Endothelial cell of umbilical vein (primary cell): ENCODE data around the gene ECEL1. TPM values are rescaled to one million over a fixed set of nuclear protein-coding genes. Genes with fewer than 3 reads are reported as not detected.

ENCODE experiments used
- BruUV-seq: library from RNA; stranded (reverse); fragments of 400-500 nt; replicated peaks from 2 replicates; lab custom pipeline; 2021; lab: Mats Ljungman, UMichigan
- CTCF ChIA-PET: fragments of 300-600, 350-600 bp; sonication (Branson Sonifier 250); formaldehyde crosslinking; loops from one replicate; lab custom pipeline; 2021; ENCODE audit warnings: antibody characterized with exemption, inconsistent platforms; lab: Charles Lee
- POLR2A ChIA-PET: fragments of 300-600, 350-600 bp; sonication (Branson Sonifier 250); formaldehyde crosslinking; loops from one replicate; lab custom pipeline; 2021; ENCODE audit warnings: antibody characterized with exemption, inconsistent platforms; lab: Charles Lee
- DNase-seq: peaks from one replicate; pipeline ENCODE4 v3.0.0-alpha.2; 2011; ENCODE audit warnings: low read depth, low spot score
- FAIRE-seq: peaks from 2 replicates; lab custom pipeline; 2011; peaks lifted over from hg19 to GRCh38; lab: Jason Lieb, UNC
- H2AFZ ChIP-seq: 2 replicates; pipeline ENCODE4 v1.6.0; 2012; ENCODE audit warnings: low read depth, low read length, control low read depth, inconsistent platforms
- H3K27ac ChIP-seq: 2 replicates; pipeline ENCODE4 v1.5.1; 2011; ENCODE audit warnings: low read depth, mild to moderate bottlenecking, control low read depth, low read length, moderate library complexity; ENCODE audit not compliant: insufficient read depth
- H3K27me3 ChIP-seq, 2 experiments: 2 replicates each; pipeline versions ENCODE4 v1.6.0 to v1.6.1; 2011; ENCODE audit warnings: low read length in 2 of 2, mixed read lengths in 1 of 2; ENCODE audit not compliant: control insufficient read depth in 2 of 2, insufficient read depth in 2 of 2
- H3K36me3 ChIP-seq, 2 experiments: 2 replicates in 1 of 2; 3 replicates in 1 of 2; pipeline ENCODE4 v1.5.1; 2011; ENCODE audit warnings: low read length in 2 of 2, mild to moderate bottlenecking in 1 of 2, moderate library complexity in 1 of 2; ENCODE audit not compliant: control insufficient read depth in 2 of 2, insufficient read depth in 2 of 2; ENCODE audit errors: extremely low read depth in 1 of 2
- H3K4me1 ChIP-seq: 3 replicates; pipeline ENCODE4 v1.5.1; 2011; ENCODE audit warnings: mild to moderate bottlenecking, low read length; ENCODE audit not compliant: control insufficient read depth, insufficient read depth; ENCODE audit errors: extremely low read depth
- H3K4me2 ChIP-seq: 2 replicates; pipeline ENCODE4 v1.6.1; 2011; ENCODE audit warnings: low read length, control low read depth, mixed read lengths; ENCODE audit not compliant: insufficient read depth
- H3K4me3 ChIP-seq, 3 experiments: fragments of 200-600 bp in 1 of 3; sonication (generic), shearing (Covaris generic) in 1 of 3; replicated peaks in 1 of 3; 2 replicates each; pipeline ENCODE4 v1.5.1; 2011 to 2016; ENCODE audit warnings: control low read depth in 3 of 3, low read length in 3 of 3, mild to moderate bottlenecking in 2 of 3, inconsistent platforms in 1 of 3, low read depth in 1 of 3, moderate library complexity in 1 of 3; ENCODE audit not compliant: insufficient read depth in 1 of 3
- H3K79me2 ChIP-seq: 2 replicates; pipeline ENCODE4 v1.6.0; 2012; ENCODE audit warnings: low read length, inconsistent platforms; ENCODE audit not compliant: control insufficient read depth, insufficient read depth
- H3K9ac ChIP-seq: replicated peaks from 2 replicates; pipeline ENCODE3; 2011; ENCODE audit warnings: low read length, control low read depth; ENCODE audit not compliant: insufficient read depth; ENCODE audit errors: extremely low read depth
- H3K9me1 ChIP-seq: replicated peaks from 3 replicates; pipeline ENCODE4 v1.6.0; 2011; ENCODE audit warnings: mild to moderate bottlenecking, low read length; ENCODE audit not compliant: control insufficient read depth, insufficient read depth; ENCODE audit errors: extremely low read depth
- H3K9me3 ChIP-seq: replicated peaks from 2 replicates; pipeline ENCODE4 v1.5.1; 2012; ENCODE audit warnings: low read length, inconsistent platforms; ENCODE audit not compliant: control insufficient read depth, insufficient read depth
- H4K20me1 ChIP-seq: replicated peaks from 2 replicates; pipeline ENCODE3; 2011; ENCODE audit warnings: mild to moderate bottlenecking, low read length; ENCODE audit not compliant: control insufficient read depth, insufficient read depth; ENCODE audit errors: extremely low read depth
- CTCF ChIP-seq, 2 donors: IDR thresholded peaks; 1 replicate in 1 of 2; 2 replicates in 1 of 2; pipeline ENCODE4 v1.5.1; 2011; ENCODE audit warnings: low read length in 2 of 2, mild to moderate bottlenecking in 2 of 2, moderate library complexity in 2 of 2, control low read depth in 1 of 2, inconsistent platforms in 1 of 2, low read depth in 1 of 2; ENCODE audit not compliant: insufficient read depth in 1 of 2; ENCODE audit errors: extremely low read depth in 1 of 2
- EZH2 ChIP-seq: IDR thresholded peaks from 2 replicates; pipeline ENCODE4 v1.6.1; 2012; ENCODE audit warnings: borderline replicate concordance, low read depth, mild to moderate bottlenecking, moderate library complexity, low read length, inconsistent platforms; ENCODE audit not compliant: severe bottlenecking
- FOS ChIP-seq: IDR thresholded peaks from 2 replicates; pipeline ENCODE4 v1.6.1; 2011; ENCODE audit warnings: mild to moderate bottlenecking, low read length, moderate library complexity, borderline replicate concordance; ENCODE audit not compliant: insufficient read depth
- GATA2 ChIP-seq: IDR thresholded peaks from 2 replicates; pipeline ENCODE4 v1.7.0; 2011; ENCODE audit warnings: low read depth, mild to moderate bottlenecking, moderate library complexity, mixed read lengths, low read length; ENCODE audit not compliant: insufficient read length, insufficient read depth
- JUN ChIP-seq: IDR thresholded peaks from 2 replicates; pipeline ENCODE4 v1.6.1; 2011; ENCODE audit warnings: borderline replicate concordance, low read depth; ENCODE audit not compliant: insufficient read length, insufficient read depth
- MAX ChIP-seq: IDR thresholded peaks from 2 replicates; pipeline ENCODE4 v1.6.1; 2011; ENCODE audit not compliant: insufficient read depth, insufficient read length
- MYC ChIP-seq: IDR thresholded peaks from one replicate; pipeline ENCODE4 v1.6.1; 2011; ENCODE audit warnings: mild to moderate bottlenecking, low read depth, low read length
- POLR2A ChIP-seq: IDR thresholded peaks from 2 replicates; pipeline ENCODE4 v1.6.1; 2012; ENCODE audit warnings: low read depth, mild to moderate bottlenecking, control low read depth, low read length
- POLR2AphosphoS5 ChIP-seq: IDR thresholded peaks from 2 replicates; pipeline ENCODE4 v1.6.1; 2012; ENCODE audit warnings: low read depth, mild to moderate bottlenecking, control low read depth, low read length, moderate library complexity; ENCODE audit not compliant: insufficient read depth
- dilution Hi-C: fragments of 300-500 bp; cut with MboI; formaldehyde crosslinking; loops from one replicate; pipeline ENCODE4 v1.15.0; 2019; ENCODE audit warnings: low sequenced_read_pairs; ENCODE audit not compliant: extremely low pct_ligation_motif_present
- intact Hi-C: fragments of 100-400 bp; cut with micrococcal nuclease; formaldehyde crosslinking; loops from one replicate; pipeline ENCODE4 v1.10.0; 2022
- polyA plus RNA-seq, 4 experiments: library from polyadenylated mRNA; depleted of rRNA in 3 of 4; stranded (reverse) in 3 of 4; unstranded in 1 of 4; fragments of >200 nt; gene quantifications; 2 replicates each; pipeline versions ENCODE4 v1.2.1 to v1.2.3, GENCODE V29; 2011 to 2012; ENCODE audit warnings: missing spikeins in 1 of 4
- total RNA-seq: library from RNA; stranded (reverse); gene quantifications from 2 replicates; pipeline ENCODE4 v1.2.3, GENCODE V29; 2021

Gene ECEL1
- total and polyA plus RNA-seq, 2 donors (not counting 3 experiments of a cell fraction or from before 2014, with no cell fraction given): not detected

DNA sequence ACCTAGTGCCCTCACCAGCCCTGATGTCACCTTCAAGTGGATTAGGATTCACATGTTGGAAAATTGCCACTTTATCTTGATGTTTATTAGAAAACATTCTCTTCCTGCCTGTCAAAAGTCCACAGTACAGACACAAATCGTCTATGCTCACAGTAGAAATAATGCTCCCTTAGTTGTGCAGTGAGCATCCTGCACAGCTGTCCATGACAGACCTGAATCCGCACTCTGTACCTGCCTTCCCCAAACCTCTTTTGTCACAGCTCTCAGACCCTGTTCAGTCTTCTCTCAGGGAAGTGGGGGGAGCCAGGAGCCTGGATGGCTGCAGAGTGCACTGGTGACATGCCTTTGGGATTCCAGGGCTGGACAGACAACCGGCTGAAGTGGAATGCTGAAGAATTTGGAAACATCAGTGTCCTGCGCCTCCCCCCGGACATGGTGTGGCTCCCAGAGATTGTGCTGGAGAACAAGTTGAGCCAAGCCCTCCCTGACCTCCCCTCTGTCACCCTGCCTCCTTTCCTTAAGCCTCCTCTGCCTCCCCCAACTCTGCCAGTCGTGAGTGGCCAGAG is 40.4 kb upstream of the ECEL1 start:
- Histone ChIP-seq H3K27me3 (peaks cover 10 to 12% of the 10 kb centered on the region in 2 experiments), H3K9me1 (no peaks in the 10 kb centered on the region), H3K4me3 (no peak overlapping the region), H2AFZ (no peak overlapping the region), H3K79me2 (no peaks in the 10 kb centered on the region), H3K4me1 (no peaks in the 10 kb centered on the region), H3K36me3 (no peaks in the 10 kb centered on the region), H3K9ac (no peak overlapping the region), H3K27ac (no peak overlapping the region), H4K20me1 (no peaks in the 10 kb centered on the region), H3K9me3 (no peaks in the 10 kb centered on the region), H3K4me2 (no peak overlapping the region)
- intact Hi-C loops (no loop called here), dilution Hi-C loops (no loop called here)
- DNase-seq: no peak
- no peak for TF ChIP-seq POLR2A
- no peak for TF ChIP-seq POLR2AphosphoS5
- TF ChIP-seq MYC: no peak
- TF ChIP-seq CTCF (IDR thresholded peaks at IDR 0.05; ENCODE audit: extremely low read depth in 1 of 2, insufficient read depth in 1 of 2, low read depth in 1 of 2, low read length in 2 of 2): no peak
- TF ChIP-seq EZH2: no peak
- TF ChIP-seq MAX: no peak
- TF ChIP-seq FOS: no peak
- TF ChIP-seq JUN: no peak
- TF ChIP-seq GATA2: no peak
- FAIRE-seq: no peak
- no TSS peak for BruUV-seq
- ChIA-PET CTCF (no interaction called here), POLR2A (no interaction called here)
